ENCODE data around the gene SMARCA2.
A peak's percentile ranks its signal among the peaks of the same experiment; 100 is the strongest.

SMARCA2 gene

GRCh38 chr9:2014696-2015580 lies at the start of gene SMARCA2:
TSS of gene SMARCA2 (plus strand) at chr9:2015347. CDS start at chr9:2029023, 13,676 bp downstream.
- no peak for FAIRE-seq
- DNase-seq (ENCODE audit: low spot score): peak; percentile 89

- FAIRE-seq: no peak
- DNase-seq (ENCODE audit: low spot score): no peak
Observed at GRCh38 chr9:1966725-1967366, 48.3 kb upstream of the SMARCA2 start.

GRCh38 chr9:1969160-1969559 lies 46.0 kb upstream of the SMARCA2 start:
- no peak for DNase-seq (ENCODE audit: low spot score)
- no peak for FAIRE-seq

GRCh38 chr9:1969898-1970297 lies 45.2 kb upstream of the SMARCA2 start:
- FAIRE-seq (no peak), DNase-seq (ENCODE audit: low spot score) (no peak)

- DNase-seq (ENCODE audit: low spot score): no peak
- FAIRE-seq: no peak
Observed at GRCh38 chr9:1972672-1973071, 42.5 kb upstream of the SMARCA2 start.

GRCh38 chr9:1977026-1977425 lies 38.1 kb upstream of the SMARCA2 start:
- FAIRE-seq (no peak), DNase-seq (ENCODE audit: low spot score) (no peak)

- FAIRE-seq (no peak), DNase-seq (ENCODE audit: low spot score) (no peak)
Observed at GRCh38 chr9:1978941-1979340, 36.2 kb upstream of the SMARCA2 start.

DNA sequence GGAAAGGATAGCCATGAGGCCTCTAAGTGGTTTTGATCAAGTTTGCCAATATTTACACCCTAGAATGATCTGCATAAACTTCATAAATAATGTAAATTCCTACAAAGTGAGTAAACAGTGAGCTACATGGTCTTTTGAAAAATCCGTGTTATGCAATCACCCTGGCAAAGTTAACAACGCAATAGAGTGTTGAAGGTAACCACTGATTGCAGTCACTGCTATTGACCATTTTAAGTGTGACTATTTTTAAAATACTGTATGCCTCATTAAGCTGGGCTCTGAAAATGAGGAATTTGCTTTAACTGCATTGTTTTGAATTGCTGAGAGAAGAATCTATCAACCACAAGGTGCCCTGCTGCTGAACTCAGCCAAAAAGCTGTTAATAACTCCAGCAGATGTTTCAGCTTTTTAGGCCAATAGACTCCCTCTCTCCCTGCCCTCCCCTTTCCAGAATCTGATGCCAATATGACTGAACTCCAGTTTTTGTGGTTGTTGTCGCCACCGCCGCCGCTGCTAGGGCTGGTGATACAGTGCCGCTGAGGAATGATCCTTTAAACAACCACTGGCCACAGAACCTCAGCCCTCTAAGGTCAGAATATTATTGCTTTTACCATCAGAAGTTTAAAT lies 35.3 kb upstream of the SMARCA2 start:
- DNase-seq (ENCODE audit: low spot score): peak; percentile 20
- FAIRE-seq: no peak

GRCh38 chr9:1980387-1980786 lies 34.8 kb upstream of the SMARCA2 start:
- no peak for DNase-seq (ENCODE audit: low spot score)
- no peak for FAIRE-seq

DNA sequence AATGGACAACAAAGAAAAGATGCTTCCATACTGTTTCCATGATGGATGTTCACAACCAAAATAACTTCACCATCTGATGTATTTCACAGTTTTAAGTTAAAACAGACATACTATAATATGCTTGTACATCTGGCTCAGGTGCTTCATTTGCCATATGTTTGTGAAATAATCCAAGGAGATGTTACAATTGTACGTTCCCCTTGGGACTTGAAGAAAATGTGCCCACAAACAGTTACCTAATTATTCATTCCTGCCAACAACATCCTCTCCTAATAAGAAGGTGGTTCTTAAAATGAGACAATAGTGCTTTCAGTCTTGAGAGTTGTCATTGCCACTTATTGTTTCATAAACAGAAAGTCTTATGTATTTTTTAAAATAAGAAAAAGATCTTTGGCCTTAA lies 33.1 kb upstream of the SMARCA2 start:
- no peak for FAIRE-seq
- no peak for DNase-seq (ENCODE audit: low spot score)

- no peak for FAIRE-seq
- DNase-seq (ENCODE audit: low spot score): no peak
Observed at GRCh38 chr9:1986341-1986740, 28.8 kb upstream of the SMARCA2 start.

DNA sequence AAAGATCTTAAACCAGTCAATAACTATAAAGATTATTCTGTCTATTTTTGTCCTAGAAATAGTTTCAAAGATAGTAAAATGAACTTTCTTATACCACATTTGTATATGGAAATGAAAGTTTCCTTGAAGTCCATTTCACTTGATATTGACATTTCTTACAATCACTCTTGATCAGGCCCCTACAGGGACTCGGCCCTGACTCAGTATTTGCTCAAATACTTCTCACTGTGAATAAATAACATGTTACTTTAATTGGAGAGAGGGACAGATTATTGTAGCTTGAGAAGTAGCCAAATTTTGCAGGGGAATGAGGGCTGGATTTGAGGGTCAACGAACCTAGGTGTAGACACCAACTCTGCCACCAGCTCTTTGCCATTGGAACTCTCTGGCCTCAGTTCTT lies 25.6 kb upstream of the SMARCA2 start:
- FAIRE-seq (no peak), DNase-seq (ENCODE audit: low spot score) (no peak)

DNA sequence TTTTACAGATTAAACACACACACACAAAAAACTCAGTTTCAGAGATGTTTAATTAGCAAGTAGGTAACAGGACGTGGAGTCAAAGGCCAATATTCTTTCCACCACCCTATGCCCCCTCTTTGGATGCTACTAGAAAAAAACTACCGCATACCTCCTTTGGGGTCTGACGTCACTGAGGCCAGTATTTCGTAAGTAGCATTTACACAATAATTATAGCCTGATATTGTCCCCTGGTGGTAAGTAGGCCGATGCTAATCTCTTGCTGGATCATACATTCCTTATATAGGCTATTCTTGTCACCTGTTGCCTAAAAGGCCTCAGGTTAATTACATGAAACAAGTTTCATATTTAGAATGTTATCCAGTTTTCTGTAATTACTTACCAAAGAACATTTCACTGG lies 21.0 kb upstream of the SMARCA2 start:
- no peak for DNase-seq (ENCODE audit: low spot score)
- FAIRE-seq: no peak

DNA sequence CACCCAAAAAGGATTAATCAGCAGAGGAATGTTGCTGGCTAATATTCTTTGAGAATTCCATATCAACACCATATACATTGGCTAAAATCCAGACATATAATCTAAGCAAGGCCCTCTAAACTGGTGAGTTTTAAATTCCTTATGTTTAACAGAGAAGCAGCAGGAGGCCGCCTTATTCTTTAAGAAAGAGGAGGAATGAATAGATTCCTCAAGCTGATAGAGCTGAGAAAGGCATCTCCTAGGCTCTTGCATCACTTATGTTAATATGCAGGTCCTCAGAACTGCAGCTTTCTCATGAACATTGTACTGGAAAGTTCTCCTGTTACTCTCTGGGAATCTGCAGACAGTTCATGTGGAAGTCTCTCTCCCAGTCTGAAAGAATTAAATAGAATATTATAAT lies 20.1 kb upstream of the SMARCA2 start:
- FAIRE-seq (no peak), DNase-seq (ENCODE audit: low spot score) (no peak)

DNA sequence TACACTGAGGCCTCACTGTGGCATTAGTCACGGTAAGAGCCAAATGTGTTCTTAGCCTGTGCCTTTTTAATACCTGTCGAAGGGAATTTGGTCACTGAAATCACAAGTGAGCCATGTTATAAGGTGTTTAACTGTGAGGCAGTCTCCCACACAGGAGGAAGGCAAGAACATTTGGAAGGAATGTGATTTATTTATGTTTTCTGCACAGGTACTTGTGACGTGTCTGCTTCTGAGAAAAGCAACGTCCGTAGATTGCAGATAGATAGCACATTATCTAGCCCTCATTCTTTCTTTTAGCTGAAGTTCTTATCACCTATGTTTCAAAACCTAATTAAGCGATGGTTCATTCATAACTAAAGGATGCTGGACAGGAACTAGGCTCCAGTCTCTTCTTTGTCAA lies 19.0 kb upstream of the SMARCA2 start:
- FAIRE-seq (no peak), DNase-seq (ENCODE audit: low spot score) (no peak)

DNA sequence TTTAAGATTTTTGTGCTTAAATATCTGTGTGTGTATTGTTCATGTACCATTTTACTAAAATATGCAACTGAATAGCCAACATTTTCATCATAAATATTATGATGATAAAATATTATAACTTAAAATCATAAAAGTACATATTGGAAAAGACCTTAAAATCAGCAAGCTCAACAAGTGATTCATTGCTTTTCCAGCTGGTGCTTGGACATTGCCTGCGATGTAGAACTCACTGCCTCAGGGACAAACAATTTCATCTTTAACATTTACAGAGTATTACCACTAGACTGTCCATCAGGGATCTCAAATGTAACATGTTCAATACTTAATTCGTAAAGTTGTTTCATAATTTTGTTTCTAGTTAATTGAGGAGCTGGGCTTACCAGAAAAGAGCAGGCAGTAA lies 17.5 kb upstream of the SMARCA2 start:
- no peak for DNase-seq (ENCODE audit: low spot score)
- FAIRE-seq: no peak

- DNase-seq (ENCODE audit: low spot score): no peak
- no peak for FAIRE-seq
Observed at GRCh38 chr9:1998111-1998510, 17.0 kb upstream of the SMARCA2 start.

DNA sequence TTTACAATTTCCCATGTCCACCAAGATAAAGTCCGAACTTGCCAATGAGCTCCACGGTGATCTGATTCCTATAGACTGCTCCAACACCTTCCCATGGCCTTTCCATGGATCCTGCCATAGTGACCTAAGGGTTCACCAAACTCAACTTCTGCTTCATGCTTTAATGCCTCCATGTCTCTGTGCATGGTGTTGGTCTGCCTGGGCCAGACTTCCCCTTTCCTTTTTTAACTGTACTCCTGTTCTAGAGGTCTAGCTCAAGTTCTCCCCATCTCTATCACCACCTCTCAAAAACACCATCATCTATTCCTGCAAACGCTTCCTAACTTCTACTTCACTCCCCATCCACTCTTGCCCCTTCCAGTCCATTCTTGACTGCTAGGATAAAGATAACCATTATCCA lies 14.8 kb upstream of the SMARCA2 start:
- no peak for FAIRE-seq
- DNase-seq (ENCODE audit: low spot score): no peak

- FAIRE-seq (no peak), DNase-seq (ENCODE audit: low spot score) (no peak)
Observed at GRCh38 chr9:2008372-2008771, 6.8 kb upstream of the SMARCA2 start.

DNA sequence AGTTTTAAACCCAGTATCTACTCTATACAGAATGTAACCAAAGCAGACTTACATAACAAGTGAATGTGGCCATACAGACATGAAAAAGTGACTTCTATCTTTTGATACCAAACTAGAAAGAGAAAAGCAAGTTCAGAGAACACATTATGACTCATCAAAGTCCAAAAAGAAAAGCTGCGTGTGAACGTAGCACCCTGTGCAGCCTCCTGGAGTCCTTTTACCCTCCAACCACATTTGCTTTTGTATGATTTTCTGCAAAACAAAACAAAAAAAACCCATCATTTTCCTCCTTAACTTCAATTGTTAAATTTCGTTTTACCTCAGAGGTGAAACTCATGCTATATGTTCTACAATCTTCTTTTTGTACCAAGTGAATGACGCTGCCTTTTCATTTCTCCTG lies 2.8 kb upstream of the SMARCA2 start:
- FAIRE-seq (no peak), DNase-seq (ENCODE audit: low spot score) (no peak)

GRCh38 chr9:2013743-2014475 lies 1.2 kb upstream of the SMARCA2 start:
- DNase-seq (ENCODE audit: low spot score) (no peak), FAIRE-seq (no peak)
